ENCODE results near the gene VASH1.
A peak's percentile ranks its signal among the peaks of the same experiment; 100 is the strongest.
"Not testable (repeated sequence)": the region's sequence is repeated elsewhere in the genome, so short reads cannot be mapped to it uniquely, and the experiment has no call there.

VASH1 gene

DNA sequence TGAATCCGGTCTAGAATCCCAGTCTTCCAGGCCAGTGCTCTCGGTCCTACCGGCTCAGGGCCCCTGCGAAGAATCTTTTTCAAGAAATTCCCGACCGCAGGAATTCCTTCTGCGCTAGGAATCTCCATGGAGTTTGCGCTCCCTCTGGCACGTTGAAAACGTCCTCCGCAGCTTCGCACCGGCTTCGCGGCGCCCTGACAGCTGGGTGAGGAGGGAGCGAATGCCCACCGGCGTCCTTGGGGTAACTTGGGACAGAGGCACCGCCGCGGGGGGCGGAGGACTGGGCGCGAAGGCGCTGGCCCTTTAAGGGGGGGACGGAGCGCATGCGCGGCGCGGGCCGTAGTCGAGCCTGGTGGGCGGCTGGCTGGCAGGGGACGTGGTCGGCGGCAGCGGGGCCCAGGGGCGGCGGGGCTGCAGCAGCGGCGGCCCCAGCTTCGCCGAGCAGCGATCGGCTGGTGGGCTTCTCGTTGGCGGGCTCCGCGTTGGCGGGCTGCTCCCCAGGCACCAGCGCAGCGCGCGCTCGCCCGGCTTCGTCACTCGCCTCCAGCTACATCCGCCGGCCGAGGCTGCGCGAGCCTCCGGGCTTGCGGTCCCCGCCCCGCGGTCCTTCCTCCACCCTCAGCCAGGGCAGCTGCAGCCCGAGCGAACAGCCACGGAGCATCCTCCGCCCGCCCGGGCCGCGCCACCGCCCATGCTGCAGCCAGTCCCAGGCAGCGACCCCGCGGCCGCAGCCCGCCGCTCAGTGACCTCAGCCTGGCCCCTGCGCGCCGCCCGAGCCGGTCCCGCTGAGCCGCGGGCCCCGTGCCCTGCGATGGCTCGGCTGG, at the start of gene VASH1:
VASH1 (plus strand) TSS at position 333 of the 824 bp plus-strand sequence. CDS start 1,354 bp downstream, outside the sequence.
- DNase-seq (ENCODE audit: low read depth in 2 of 2): peak in 1 of 2 donors; percentile 47

DNA sequence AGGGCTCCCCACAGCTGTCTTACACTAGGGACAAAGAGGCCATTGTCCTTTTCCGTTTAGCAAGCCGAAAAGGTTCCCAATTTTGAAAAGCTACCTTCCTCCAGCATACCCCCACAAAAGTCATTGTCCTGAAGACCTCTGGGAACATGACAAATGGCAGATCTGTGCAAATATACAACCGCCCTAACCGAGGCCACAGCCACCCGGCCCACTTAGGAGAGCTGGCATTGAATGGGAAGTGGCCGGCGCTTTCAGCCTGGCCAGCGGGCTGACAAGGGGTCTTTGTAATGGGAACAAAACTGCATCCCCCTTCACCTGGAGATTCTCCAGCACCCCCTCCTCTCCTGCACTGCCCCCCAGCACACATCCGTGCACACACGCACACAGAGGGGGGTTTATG, 48.1 kb upstream of the VASH1 start:
- no peak for DNase-seq (ENCODE audit: low read depth in 2 of 2)

DNA sequence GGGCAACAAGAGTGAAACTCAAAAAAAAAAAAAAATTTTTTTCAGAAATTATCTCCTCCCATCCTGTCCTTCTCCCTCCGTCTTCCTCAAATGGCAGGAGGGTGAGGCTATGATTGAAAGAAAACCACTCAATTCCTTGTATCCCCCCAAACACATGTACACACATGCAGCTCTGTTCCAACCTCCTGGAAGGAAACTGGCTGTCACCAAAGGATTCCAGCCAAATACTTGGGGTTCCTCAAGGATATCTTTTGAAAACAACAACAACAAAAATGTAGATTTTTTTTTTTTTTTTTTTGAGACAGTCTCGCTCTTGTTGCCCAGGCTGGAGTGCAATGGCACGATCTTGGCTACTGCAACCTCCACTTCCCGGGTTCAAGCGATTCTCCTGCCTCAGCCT, 46.8 kb upstream of the VASH1 start:
- no peak for DNase-seq (ENCODE audit: low read depth in 2 of 2)

DNA sequence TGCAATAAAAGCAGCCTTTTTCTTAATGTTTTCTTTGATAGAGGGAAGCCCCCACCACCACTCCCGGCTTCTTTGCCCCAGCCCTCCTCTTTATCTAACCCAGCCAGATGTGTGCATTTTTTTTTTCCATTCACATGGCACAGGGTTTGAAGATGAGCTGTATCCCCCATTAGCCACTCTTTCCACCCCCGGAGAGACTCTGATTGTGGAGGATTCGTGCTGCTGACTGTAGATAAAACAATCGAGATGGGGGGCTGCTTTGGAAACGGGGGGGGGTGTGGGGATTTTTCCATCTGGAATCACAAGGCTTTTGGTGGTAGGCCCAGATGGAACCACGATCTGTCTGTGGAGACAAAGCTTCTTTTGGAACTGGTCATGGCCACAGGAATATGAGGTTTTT, 46.2 kb upstream of the VASH1 start:
- no peak for DNase-seq (ENCODE audit: low read depth in 2 of 2)

DNA sequence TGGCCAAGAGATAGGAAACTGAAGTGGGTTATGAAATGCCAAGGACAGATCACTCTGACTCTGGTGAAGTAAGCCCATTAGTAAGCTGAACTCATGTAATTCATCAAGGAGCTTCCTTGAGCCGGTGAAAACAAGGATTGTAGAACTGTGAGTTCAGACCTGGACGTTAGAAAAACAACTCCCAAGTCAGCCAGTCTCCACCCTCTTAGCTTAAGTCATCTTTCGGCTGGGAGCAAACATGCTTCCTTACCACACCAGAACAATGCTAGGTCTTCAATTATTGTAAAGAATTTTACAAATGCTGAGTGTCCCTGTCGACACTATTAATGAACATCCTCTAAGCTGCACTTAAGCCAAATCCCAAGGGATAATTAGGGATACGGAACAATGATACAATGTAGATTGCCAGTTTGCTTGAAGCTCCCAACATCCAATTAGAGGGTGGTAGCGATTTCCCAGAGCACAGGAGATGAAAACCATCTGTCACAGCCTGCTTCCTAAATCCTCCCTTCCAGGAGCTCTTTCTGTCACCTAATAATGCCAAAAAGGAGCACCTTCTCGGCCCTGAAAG, 45.7 kb upstream of the VASH1 start:
- no peak for DNase-seq (ENCODE audit: low read depth in 2 of 2)

DNA sequence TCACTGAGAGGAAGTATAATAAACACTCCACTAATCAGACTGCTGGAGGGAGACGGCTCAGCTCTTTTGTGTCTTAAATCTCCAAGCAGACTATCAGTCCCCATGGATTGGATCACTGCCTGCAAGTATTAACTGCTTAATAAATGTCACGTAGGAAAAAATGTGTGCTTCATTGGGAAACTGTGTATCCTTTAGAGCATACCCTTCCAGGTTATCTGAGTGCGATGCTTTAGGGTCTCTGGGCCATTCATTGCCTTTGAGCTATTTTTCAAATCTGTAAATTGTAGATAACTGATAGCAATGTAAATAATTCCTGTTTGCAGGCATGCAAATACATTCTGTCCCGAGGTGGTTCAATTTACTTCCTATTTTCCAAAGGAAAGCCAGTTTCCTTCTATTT, 45.0 kb upstream of the VASH1 start:
- DNase-seq (ENCODE audit: low read depth in 2 of 2): no peak

DNA sequence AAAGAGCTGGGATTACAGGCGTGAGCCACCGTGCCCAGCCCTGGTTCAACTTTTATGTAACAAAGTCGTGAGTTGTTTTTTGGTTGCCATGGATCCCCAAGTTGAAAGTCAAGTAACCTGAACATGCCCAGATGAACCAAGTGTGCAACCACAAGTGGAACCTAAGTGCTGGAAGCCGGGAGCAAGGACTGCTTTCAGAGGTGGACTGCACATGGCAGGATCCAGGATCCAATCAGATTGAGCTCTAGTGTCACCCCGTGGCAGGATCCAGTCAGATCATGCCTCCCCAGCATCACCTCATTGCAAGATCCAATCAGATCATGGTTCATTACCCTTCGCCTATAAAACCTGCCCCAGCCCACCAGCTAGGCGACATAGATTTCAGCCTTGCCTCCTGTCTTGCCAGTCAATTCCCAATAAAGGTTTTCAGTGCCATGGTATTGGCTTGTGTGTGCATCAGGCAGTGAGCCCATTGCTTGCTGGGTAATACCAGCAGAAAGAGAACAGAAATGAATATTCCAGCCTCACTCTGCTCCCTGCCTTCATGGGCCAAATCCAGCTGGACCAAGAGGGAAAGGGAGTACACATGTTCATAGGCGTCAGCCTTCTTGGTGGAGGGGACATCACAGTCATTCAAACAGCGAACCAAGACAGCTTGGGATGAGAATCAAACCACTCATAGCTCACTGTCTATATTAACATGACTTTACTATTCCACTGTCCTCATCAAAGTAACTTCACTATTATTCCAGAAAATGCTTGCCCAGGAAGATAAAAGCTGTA, 43.6 kb upstream of the VASH1 start:
- DNase-seq (ENCODE audit: low read depth in 2 of 2): no peak

DNA sequence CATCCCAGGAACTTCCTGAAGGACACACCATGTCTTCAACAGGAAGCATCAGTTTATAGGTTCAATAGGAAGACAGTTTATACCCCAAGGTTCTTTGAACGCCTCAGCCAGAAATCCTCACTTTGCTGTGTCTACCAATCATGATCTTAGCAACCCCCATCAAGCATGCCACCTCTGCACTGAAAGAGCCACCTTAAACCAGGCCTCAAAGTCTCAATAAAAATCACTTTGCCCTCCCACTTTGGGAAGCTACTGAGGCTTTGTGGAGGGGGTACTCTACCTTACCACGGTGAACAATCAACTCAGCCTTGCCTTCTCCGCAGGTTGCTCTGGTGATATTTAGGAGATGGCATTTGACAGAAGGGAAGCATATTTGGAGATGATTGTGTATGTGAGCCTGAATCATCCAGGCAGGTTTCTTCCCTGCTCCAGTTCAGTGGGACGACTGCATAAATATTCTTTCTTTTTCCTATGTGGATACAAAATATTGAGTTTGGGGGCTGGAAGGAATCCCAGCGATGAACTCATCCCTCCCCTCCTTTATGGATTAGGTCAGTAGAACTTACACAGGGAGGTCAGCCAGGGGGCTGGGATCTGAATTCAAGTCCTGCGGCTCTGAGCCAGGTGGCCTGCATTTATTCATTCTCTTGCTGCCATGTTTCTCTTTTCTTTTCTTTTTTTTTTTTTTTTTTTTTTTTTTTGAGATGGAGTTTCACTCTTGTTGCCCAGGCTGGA, 42.8 kb upstream of the VASH1 start:
- DNase-seq (ENCODE audit: low read depth in 2 of 2): no peak

DNA sequence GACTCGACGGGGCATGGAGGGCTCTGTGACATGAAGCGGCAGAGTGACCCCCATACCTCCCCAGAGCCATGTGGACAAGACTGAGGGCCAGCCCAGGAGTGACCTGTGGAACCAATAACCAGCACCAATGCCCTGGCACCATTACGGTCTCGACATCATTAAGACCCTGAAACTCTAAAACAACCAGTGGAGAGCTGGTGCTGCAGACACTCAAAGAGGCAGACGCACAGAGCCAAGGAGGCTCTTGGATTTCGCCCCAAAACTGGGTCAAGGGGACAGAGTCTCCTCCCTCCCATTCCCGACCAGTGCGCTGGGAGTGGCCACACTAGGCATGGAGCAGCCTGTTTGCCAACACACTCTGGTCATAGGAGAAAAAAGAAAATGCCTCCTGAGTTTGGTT, 41.6 kb upstream of the VASH1 start:
- DNase-seq (ENCODE audit: low read depth in 2 of 2): no peak

DNA sequence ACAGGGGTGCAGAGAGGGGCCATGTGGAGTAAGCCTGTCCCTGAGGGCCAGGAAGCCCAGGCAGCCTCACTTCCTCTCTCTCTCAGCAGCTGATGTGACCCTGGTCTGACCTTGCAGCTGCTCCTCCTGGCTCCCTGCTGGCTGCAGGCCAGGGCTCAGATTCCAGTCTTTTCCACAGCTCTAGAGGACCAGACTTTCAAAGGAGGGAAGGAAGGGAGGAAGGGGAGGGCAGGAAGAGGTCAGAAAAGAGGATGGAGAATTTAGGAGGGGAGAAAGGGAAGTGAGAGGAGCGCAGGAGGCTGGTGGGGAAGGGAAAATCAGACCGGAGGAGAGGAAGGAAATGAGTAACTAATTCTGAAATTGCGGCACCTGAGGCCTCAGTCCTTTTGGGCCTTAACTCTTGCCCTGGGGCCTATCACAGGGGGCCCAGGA, 40.9 kb upstream of the VASH1 start:
- DNase-seq (ENCODE audit: low read depth in 2 of 2): no peak

DNA sequence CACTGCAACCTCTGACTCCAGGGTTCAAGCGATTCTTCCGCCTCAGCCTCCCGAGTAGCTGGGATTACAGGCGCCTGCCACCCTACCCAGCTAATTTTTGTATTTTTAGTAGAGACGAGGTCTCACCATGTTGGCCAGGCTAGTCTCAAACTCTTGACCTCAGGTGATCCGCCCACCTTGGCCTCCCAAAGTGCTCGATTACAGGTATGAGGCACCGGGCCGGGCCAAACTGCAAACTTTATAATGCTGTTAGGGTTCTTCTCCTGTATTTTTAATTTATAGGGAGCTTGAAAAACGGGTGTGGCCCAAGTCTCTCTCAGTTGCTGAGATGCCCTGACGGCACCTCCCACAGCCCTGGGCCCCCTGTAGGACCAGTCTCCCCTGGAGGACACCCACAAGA, 39.8 kb upstream of the VASH1 start:
- DNase-seq (ENCODE audit: low read depth in 2 of 2): not testable (repeated sequence)

DNA sequence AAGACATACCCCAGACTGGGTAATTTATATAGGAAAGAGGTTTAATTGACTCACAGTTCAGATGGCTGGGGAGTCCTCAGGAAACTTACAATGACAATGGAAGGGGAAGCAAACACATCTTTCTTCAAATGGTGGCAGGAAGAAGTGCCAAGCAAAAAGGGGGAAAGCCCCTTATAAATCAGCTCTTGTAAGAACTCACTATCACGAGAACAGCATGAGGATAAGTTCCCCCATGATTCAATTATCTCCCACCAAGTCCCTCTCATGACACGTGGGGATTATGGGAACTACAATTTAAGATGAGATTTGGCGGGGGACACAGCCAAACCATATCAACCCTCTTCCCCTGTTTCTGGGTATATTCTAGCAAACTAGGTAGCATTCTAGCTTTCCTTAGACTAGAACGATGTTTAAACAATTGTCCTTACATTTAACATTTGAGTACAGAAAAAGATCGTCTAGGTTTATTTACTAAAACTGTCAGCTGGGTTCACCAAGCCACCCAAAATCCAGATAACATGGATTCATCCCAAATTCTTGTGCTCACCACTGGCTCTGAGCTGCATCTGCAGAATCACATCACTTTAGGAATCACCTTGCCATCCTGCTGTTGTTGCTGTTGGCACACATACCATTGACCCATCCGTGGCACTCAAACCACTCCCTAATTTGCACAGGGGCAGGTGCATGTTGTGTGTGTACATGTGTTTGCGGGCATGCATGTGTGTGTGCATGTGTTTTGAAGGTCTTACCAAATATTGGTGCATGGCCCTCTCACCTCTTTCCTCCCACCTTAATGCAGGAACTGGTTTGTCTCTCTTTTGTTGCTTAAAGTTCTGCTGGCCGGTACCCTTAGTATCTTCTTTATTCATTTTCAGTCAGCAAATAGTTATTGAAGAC, 36.4 kb upstream of the VASH1 start:
- DNase-seq (ENCODE audit: low read depth in 2 of 2): no peak

DNA sequence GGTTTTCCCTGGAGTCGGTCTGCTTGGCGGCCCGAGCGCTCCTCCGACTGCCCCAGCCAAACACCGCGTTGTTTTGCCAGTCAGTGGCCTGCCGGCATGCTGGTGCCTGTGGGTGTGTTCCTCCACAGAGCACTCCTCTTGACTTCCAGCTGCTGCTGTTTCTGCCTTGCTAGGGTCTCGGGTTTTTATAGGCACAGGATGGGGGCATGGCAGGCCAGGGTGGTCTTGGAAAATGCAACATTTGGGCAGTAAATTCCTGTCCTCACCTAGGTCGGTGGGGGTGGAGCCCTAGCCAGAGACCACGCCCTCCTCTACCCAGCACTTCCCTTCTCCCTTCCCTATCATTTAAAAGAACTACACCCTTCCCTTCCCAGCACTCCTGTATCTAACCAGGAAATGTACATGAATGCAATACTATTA, 34.7 kb upstream of the VASH1 start:
- no peak for DNase-seq (ENCODE audit: low read depth in 2 of 2)

DNA sequence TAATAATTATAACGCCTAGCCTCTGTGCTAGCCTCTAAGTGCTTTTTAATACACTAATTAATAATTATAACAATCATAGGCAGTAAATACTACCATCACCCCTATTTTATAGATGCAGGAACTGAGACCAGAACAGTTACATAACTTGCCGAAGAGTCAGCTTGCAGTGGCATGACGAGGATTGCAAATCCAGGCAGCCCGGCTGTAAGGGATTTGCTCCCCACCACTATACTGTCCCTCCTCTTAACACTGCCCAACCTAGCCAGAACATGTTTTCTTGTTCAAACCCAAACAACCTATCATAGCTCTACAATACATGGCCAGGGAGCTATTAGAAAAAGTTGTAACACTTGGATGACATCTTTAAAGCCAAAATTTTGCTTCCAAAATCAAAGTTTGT, 33.9 kb upstream of the VASH1 start:
- DNase-seq (ENCODE audit: low read depth in 2 of 2): no peak

DNA sequence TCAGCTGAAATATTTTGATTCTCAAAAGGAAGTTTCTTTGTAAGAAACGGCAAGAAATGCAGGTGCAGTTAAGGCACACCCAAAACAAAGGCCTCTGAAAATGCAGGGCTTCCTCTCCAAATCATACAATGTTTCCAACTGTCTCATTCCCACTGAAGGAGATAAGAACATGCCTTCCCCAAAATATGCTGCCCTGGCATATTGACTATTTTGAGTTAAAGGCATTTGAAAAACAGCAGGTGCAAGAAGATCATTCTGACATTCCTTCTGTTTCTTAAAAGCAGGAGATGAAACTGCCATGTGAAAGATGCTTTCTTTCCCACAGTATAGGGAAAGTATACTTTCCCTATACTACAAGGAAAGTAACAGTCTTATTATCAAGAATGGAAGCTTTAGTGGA, 33.4 kb upstream of the VASH1 start:
- no peak for DNase-seq (ENCODE audit: low read depth in 2 of 2)

DNA sequence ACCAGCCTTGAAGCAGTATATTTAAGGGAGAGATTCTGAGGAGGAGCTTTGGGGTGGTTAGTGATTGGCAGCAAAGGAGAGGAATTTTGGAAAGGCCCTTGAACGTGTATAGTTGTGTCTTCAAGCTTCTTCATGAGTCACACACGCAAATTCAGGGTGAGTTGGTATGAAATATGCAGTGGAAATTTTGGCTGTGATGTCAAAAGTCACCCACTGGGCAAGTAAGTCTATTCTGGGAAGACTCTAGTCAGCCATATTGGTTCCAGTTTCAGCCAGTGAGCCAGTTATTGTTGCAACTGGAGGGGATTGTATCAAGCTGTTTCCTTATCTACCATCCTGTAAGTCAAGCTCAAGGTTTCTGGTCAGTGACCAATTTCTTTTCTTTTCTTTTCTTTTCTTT, 32.0 kb upstream of the VASH1 start:
- no peak for DNase-seq (ENCODE audit: low read depth in 2 of 2)

DNA sequence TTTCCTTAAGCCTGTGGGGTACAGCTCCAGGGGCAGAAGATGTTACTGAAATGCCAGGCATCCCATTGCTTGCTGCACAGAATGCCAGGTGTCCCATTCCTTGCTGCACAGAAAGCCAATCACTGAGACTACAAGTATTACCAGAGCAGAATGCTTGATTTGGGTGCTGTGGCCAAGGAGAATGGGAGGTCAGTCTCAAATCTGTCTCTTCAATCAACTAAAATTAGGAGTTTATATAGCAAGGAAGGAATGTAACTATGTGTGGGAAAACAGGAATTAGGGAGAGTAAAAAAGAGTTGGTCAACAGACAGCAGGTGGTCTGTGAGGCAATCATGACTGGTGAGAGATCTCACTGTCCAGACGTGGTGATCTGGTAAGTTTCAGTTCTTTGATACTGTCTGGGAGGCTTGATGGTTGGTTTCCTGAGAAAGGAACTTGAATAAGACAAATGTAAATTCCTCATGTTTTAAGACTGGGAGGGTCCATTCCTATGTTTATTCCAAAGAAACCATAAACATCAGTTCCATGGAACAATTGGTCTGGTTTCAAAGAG, 31.2 kb upstream of the VASH1 start:
- no peak for DNase-seq (ENCODE audit: low read depth in 2 of 2)

DNA sequence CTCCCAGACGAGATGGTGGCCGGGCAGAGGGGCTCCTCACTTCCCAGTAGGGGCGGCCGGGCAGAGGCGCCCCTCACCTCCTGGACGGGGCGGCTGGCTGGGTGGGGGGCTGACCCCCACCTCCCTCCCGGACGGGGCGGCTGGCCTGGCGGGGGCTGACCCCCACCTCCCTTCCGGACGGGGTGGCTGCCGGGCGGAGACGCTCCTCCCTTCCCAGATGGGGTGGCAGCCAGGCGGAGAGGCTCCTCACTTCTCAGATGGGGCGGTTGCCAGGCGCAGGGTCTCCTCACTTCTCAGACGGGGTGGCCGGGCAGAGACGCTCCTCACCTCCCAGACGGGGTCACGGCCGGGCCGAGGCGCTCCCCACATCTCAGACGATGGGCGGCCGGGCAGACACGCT, 26.8 kb upstream of the VASH1 start:
- not testable (repeated sequence) for DNase-seq (ENCODE audit: low read depth in 2 of 2)

DNA sequence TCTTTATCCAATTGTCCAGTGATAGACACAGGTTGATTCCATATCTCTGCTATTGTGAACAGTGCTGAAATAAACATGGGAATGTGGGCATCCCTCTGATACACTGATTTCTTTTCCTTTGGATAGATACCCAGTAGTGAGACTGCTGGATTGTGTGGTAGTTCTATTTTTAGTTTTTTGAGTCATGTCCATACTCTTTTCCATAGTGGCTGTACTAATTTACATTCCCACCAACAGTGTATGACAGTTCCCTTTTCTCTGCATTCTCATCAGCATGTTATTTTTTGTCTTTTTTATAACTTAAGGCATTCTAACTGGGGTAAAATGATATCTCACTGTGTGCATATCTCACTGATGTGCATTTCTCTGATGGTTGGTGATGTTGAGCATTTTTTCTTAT, 24.8 kb upstream of the VASH1 start:
- no peak for DNase-seq (ENCODE audit: low read depth in 2 of 2)

DNA sequence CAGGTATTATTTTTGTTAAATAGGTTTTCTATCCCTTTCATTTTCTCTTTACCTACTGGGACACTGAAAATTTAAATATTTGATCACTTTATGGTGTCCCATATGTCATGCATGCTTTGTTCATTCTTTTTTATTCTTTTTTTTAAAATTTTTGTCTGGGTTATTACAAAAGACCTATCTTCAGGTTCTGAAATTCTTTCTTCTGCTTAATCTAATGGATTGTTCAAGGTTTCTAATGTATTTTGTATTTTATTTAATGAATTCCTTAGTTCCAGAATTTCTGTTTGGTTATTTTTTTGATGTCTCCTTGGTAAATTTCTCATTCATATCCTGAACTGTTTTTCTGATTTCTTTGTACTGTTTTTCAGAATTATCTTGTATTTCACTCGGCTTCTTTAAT, 20.2 kb upstream of the VASH1 start:
- DNase-seq (ENCODE audit: low read depth in 2 of 2): no peak

DNA sequence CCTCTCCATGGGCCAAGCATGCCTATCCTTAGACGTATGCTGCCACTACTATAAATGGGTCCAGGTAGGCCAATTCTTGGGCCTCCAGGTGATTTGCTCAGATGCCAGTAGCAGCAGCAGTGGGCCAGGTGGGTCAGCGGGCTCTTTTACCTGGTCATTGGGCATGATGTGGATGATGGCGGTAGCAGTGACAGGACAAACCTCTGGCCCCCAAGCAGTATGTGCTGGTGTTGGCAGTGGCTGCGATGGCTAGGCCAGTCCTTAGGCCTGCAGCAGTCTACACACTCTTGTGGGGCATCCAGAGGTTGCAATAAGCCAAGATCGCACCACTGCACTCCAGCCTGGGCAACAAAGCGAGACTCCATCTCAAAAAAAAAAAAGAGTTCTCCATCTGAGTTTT, 19.1 kb upstream of the VASH1 start:
- DNase-seq (ENCODE audit: low read depth in 2 of 2): no peak

All from stimulated activated CD4-positive, alpha-beta T cell treated with anti-CD3 and anti-CD28 coated beads, Interleukin-15, amount 100 ng/mL, for 48 hours (primary cell).